Amniotic stem cell (primary cell): ENCODE results near the gene NAPEPLD.
"Not testable (repeated sequence)": the region's sequence is repeated elsewhere in the genome, so short reads cannot be mapped to it uniquely, and the experiment has no call there.

Experiments
- DNase-seq: peaks from one replicate; lab custom pipeline; 2025; lab: John Stamatoyannopoulos, UW

The NAPEPLD gene

GRCh38 chr7:103106703-103107070 lies 42.2 kb downstream of the NAPEPLD start:
- not testable (repeated sequence) for DNase-seq

- no peak for DNase-seq
Measured at GRCh38 chr7:103106005-103106702, 42.7 kb downstream of the NAPEPLD start.

- no peak for DNase-seq
Measured at GRCh38 chr7:103101543-103101942, 47.4 kb downstream of the NAPEPLD start.

- no peak for DNase-seq
Measured at GRCh38 chr7:103100348-103100747, 48.6 kb downstream of the NAPEPLD start.

- no peak for DNase-seq
Measured at GRCh38 chr7:103097041-103097440, 51.9 kb downstream of the NAPEPLD start.

GRCh38 chr7:103095558-103095957 lies 53.3 kb downstream of the NAPEPLD start:
- not testable (repeated sequence) for DNase-seq

- no peak for DNase-seq
Measured at GRCh38 chr7:103094102-103094501, 54.8 kb downstream of the NAPEPLD start.

GRCh38 chr7:103093429-103093828 lies 55.5 kb downstream of the NAPEPLD start:
- no peak for DNase-seq

GRCh38 chr7:103092321-103092720 lies 56.6 kb downstream of the NAPEPLD start:
- DNase-seq, result not testable (repeated sequence)

GRCh38 chr7:103083210-103083609 lies 65.7 kb downstream of the NAPEPLD start:
- DNase-seq, result no peak

GRCh38 chr7:103082497-103082896 lies 66.4 kb downstream of the NAPEPLD start:
- no peak for DNase-seq

GRCh38 chr7:103080923-103081322 lies 68.0 kb downstream of the NAPEPLD start:
- no peak for DNase-seq

- DNase-seq, result no peak
Measured at GRCh38 chr7:103079836-103080235, 69.1 kb downstream of the NAPEPLD start.

- not testable (repeated sequence) for DNase-seq
Measured at GRCh38 chr7:103078226-103078625, 70.7 kb downstream of the NAPEPLD start.

GRCh38 chr7:103077318-103077717 lies 71.6 kb downstream of the NAPEPLD start:
- DNase-seq, result no peak

- no peak for DNase-seq
Measured at GRCh38 chr7:103076764-103077163, 72.1 kb downstream of the NAPEPLD start.

GRCh38 chr7:103075337-103075918 lies 73.5 kb downstream of the NAPEPLD start:
- peak; percentile 9 for DNase-seq

- DNase-seq, result peak; percentile 91
Measured at GRCh38 chr7:103074519-103075336, 74.2 kb downstream of the NAPEPLD start, which contains the start of the genes ARMC10 and FBXL13. Gene ARMC10 (plus strand): TSS chr7:103075140. CDS start chr7:103075273, 133 bp downstream. Gene FBXL13 (minus strand): TSS chr7:103074796.

GRCh38 chr7:103073989-103074518 lies 74.8 kb downstream of the NAPEPLD start:
- DNase-seq, result no peak

- DNase-seq, result no peak
Measured at GRCh38 chr7:103071000-103071399, 77.9 kb downstream of the NAPEPLD start.

- no peak for DNase-seq
Measured at GRCh38 chr7:103068414-103069403, 80.2 kb downstream of the NAPEPLD start.
